GM23248 (cell line): ENCODE measurements around the gene NSUN4.

Source experiments
- EZH2 ChIP-seq: fragments of 200-600 bp; sonication (generic); IDR thresholded peaks from 2 replicates; pipeline ENCODE4 v1.6.1; 2018; ENCODE audit warnings: antibody characterized with exemption, mild to moderate bottlenecking; ENCODE audit not compliant: insufficient read depth, poor library complexity, severe bottlenecking
- EZH2phosphoT487 ChIP-seq: fragments of 200-600 bp; sonication (generic); IDR thresholded peaks from 2 replicates; pipeline ENCODE4 v1.6.1; 2018; ENCODE audit warnings: antibody characterized with exemption, moderate library complexity, mild to moderate bottlenecking, low read depth; ENCODE audit not compliant: insufficient read depth

GRCh38 chr1:46363121-46363520 is 22.5 kb downstream of the NSUN4 start:
- TF ChIP-seq EZH2phosphoT487 (no peak), EZH2 (no peak)
